HepG2 (cell line): ENCODE results near the gene XPO5. TPM values are rescaled to one million over a fixed set of nuclear protein-coding genes. Genes with fewer than 3 reads are reported as not detected.

ENCODE experiments used
- ETV6 ChIP-seq: sonication (generic); formaldehyde crosslinking; conservative IDR thresholded peaks from 2 replicates; pipeline ENCODE4 v1.4.0; 2020; ENCODE audit warnings: missing genetic modification reagents
- KIAA2018 ChIP-seq: sonication (generic); formaldehyde crosslinking; IDR thresholded peaks from 2 replicates; pipeline ENCODE4 v1.5.0; 2020; ENCODE audit warnings: mild to moderate bottlenecking, missing genetic modification reagents, borderline replicate concordance
- PAF1 ChIP-seq: IDR thresholded peaks from 2 replicates; pipeline ENCODE4 v1.6.1; 2016; ENCODE audit warnings: missing genetic modification reagents, missing compliant biosample characterization
- TEF ChIP-seq: sonication (generic); formaldehyde crosslinking; IDR thresholded peaks from 2 replicates; pipeline ENCODE4 v1.5.0; 2020; ENCODE audit warnings: missing genetic modification reagents
- ZBTB40 ChIP-seq, 2 experiments: fragments of 450-650 bp in 1 of 2; sonication (generic) in 1 of 2; formaldehyde crosslinking in 1 of 2; IDR thresholded peaks; 2 replicates each; pipeline versions ENCODE4 v1.6.1 to v1.8.0; 2016 to 2022; ENCODE audit warnings: antibody characterized with exemption in 1 of 2, mild to moderate bottlenecking in 1 of 2, missing genetic modification reagents in 1 of 2
- ZNF256 ChIP-seq: sonication (generic); formaldehyde crosslinking; conservative IDR thresholded peaks from 2 replicates; pipeline ENCODE4 v1.4.0; 2020; ENCODE audit warnings: missing genetic modification reagents
- polyA plus RNA-seq, 8 experiments: library from polyadenylated mRNA; depleted of rRNA in 3 of 8; stranded (reverse) in 7 of 8; unstranded in 1 of 8; fragments of >200 nt; fragmentation: Illumina TruSeq in 4 of 8; extraction: Trizol in 4 of 8; gene quantifications; 2 replicates each; pipeline versions ENCODE4 v1.2.1 to v1.2.3, GENCODE V29; 2011 to 2016; ENCODE audit warnings: low read depth in 4 of 8, missing spikeins in 1 of 8, mixed read lengths in 1 of 8; ENCODE audit not compliant: insufficient read depth in 1 of 8
- total RNA-seq, 5 experiments: library from RNA; depleted of rRNA; stranded (reverse); fragments of >200 nt; fragmentation: Illumina TruSeq; extraction: Trizol; gene quantifications; 2 replicates each; pipeline ENCODE4 v1.2.3, GENCODE V29; 2016; ENCODE audit warnings: low read depth in 1 of 5
- TF ChIP-seq, protein P1 (sequence below): sonication (generic); formaldehyde crosslinking; IDR thresholded peaks from 2 replicates; pipeline ENCODE4 v1.5.0; 2020; ENCODE audit warnings: missing genetic modification reagents
- TF ChIP-seq, protein P2 (sequence below): sonication (generic); formaldehyde crosslinking; IDR thresholded peaks from 2 replicates; pipeline ENCODE4 v1.8.0; 2022; ENCODE audit warnings: mild to moderate bottlenecking, missing genetic modification reagents, moderate library complexity

The XPO5 gene
- total and polyA plus RNA-seq, 2 of the 13 experiments (the other 11 are each of a cell fraction or from before 2014, with no cell fraction given) = 52.2 to 68.0 TPM

DNA sequence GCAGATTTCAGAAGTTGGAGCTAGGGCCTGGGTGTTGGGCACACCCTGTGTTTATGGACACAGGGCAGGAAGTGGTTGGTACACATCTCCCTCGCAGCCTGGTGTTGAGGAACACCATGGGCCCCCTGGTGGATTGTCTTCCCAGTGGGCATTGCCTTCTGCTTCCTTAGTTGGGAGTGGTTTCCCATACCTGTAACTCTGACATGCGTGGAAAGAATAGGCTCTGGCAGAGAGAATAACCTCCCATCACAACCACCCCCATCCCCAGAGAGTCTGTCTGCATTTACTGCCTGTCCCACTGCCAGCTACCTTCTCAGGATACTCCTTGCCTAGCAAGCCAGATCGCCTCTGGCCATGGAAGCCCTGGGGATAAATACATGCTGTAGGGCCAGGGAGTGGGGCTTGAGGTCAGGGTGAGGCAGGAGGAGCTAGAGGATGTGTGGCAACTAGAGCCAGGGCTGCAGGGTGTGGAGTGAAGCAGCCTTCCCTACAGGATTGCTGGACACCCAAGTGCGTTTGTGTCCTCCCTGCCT lies 80.4 kb downstream of the XPO5 start (continued):
- TF ChIP-seq KIAA2018 (CRISPR knock-in tag) (no peak), ZNF256 (CRISPR knock-in tag) (no peak), ZBTB40 (IDR thresholded peaks at IDR 0.05) (no peak), ZBTB40 (CRISPR knock-in tag; IDR thresholded peaks at IDR 0.05) (no peak), TEF (no peak), PAF1 (no peak), ETV6 (CRISPR knock-in tag) (no peak)
- TF ChIP-seq, protein P1, sequence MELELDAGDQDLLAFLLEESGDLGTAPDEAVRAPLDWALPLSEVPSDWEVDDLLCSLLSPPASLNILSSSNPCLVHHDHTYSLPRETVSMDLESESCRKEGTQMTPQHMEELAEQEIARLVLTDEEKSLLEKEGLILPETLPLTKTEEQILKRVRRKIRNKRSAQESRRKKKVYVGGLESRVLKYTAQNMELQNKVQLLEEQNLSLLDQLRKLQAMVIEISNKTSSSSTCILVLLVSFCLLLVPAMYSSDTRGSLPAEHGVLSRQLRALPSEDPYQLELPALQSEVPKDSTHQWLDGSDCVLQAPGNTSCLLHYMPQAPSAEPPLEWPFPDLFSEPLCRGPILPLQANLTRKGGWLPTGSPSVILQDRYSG = no peak
- TF ChIP-seq, protein P2, sequence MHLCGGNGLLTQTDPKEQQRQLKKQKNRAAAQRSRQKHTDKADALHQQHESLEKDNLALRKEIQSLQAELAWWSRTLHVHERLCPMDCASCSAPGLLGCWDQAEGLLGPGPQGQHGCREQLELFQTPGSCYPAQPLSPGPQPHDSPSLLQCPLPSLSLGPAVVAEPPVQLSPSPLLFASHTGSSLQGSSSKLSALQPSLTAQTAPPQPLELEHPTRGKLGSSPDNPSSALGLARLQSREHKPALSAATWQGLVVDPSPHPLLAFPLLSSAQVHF (CRISPR knock-in tag) = no peak
